Thoracic aorta (tissue), 2 donors: ENCODE data around the gene KRT75. TPM values are rescaled to one million over a fixed set of nuclear protein-coding genes. Genes with fewer than 3 reads are reported as not detected.

Source experiments
- ATAC-seq: fragments of 150-250 bp; one replicate; pipeline ENCODE4 v1.8.0; 2017; ENCODE audit warnings: low read depth; ENCODE audit not compliant: insufficient number of reproducible peaks, low FRiP score
- DNase-seq: peaks from one replicate; pipeline ENCODE4 v3.0.0-alpha.2; 2020; ENCODE audit warnings: low spot score
- H3K27ac ChIP-seq, 2 donors: fragments of 200-600 bp; sonication (generic); 1 replicate in 1 of 2; 2 replicates in 1 of 2; pipeline ENCODE4 v1.5.1; 2016; ENCODE audit warnings: mild to moderate bottlenecking in 2 of 2, moderate library complexity in 2 of 2
- H3K27me3 ChIP-seq: fragments of 200-600 bp; sonication (generic); replicated peaks from 2 replicates; pipeline ENCODE4 v1.6.0; 2016; ENCODE audit warnings: mild to moderate bottlenecking; ENCODE audit not compliant: insufficient read depth
- H3K36me3 ChIP-seq: fragments of 200-600 bp; sonication (generic); one replicate; pipeline ENCODE4 v1.5.1; 2016
- H3K4me1 ChIP-seq, 2 donors: fragments of 200-600 bp; sonication (generic); 1 replicate in 1 of 2; 2 replicates in 1 of 2; pipeline versions ENCODE4 v1.5.1 to v1.6.0; 2016; ENCODE audit warnings: low read depth in 2 of 2, mild to moderate bottlenecking in 1 of 2; ENCODE audit not compliant: control insufficient read depth in 1 of 2
- H3K4me3 ChIP-seq: fragments of 200-600 bp; sonication (generic); 2 replicates; pipeline ENCODE4 v1.5.1; 2016; ENCODE audit warnings: mild to moderate bottlenecking
- H3K9me3 ChIP-seq: fragments of 200-600 bp; sonication (generic); 2 replicates; pipeline ENCODE4 v1.5.1; 2016
- CTCF ChIP-seq: fragments of 200-600 bp; sonication (generic); IDR thresholded peaks from one replicate; pipeline ENCODE4 v1.5.1; 2019; ENCODE audit warnings: antibody characterized with exemption
- total RNA-seq, 2 donors: library from RNA; depleted of rRNA; stranded (reverse); fragments of >200 nt; gene quantifications; one replicate each; pipeline versions ENCODE4 v1.1.0 to v1.2.3, GENCODE V29; 2016

The KRT75 gene
- total RNA-seq: not detected

GRCh38 chr12:52434081-52434733, at the start of gene KRT75:
Gene KRT75 (minus strand): TSS chr12:52434371. CDS start chr12:52434304, 67 bp downstream.
- ATAC-seq (no peak), DNase-seq (no peak)
- no peak for TF ChIP-seq CTCF

GRCh38 chr12:52480073-52480472, 45.9 kb upstream of the KRT75 start:
- no peaks in the 10 kb centered on the region for H3K27me3 ChIP-seq
- ATAC-seq: no peak
- no peaks in the 10 kb centered on the region for H3K9me3 ChIP-seq
- DNase-seq: no peak
- no peak overlapping the region for H3K4me3 ChIP-seq
- no peak overlapping the region for H3K27ac ChIP-seq
- H3K36me3 ChIP-seq: no peaks in the 10 kb centered on the region
- no peaks in the 10 kb centered on the region for H3K4me1 ChIP-seq
- TF ChIP-seq CTCF: no peak

More at GRCh38 chr12:52434081-52434733, at the start of gene KRT75:
- H3K27ac ChIP-seq: no peak within 1 kb of the TSS
- no peaks in the 10 kb centered on the region for H3K4me1 ChIP-seq
- no peaks in the 10 kb centered on the region for H3K9me3 ChIP-seq
- no peaks in the 10 kb centered on the region for H3K36me3 ChIP-seq
- no peaks in the 10 kb centered on the region for H3K27me3 ChIP-seq
- H3K4me3 ChIP-seq: no peak within 1 kb of the TSS

- H3K9me3 ChIP-seq: no peaks in the 10 kb centered on the region
- no peak overlapping the region for H3K27ac ChIP-seq
- H3K36me3 ChIP-seq: no peaks in the 10 kb centered on the region
- no peak overlapping the region for H3K4me3 ChIP-seq
- DNase-seq (no peak), ATAC-seq (no peak)
- H3K27me3 ChIP-seq: no peaks in the 10 kb centered on the region
- no peak for TF ChIP-seq CTCF
- H3K4me1 ChIP-seq: no peaks in the 10 kb centered on the region
These were observed 43.5 kb upstream of the KRT75 start for GRCh38 chr12:52477651-52478050.

- DNase-seq (no peak), ATAC-seq (no peak)
- no peaks in the 10 kb centered on the region for H3K27me3 ChIP-seq
- no peak overlapping the region for H3K27ac ChIP-seq
- H3K4me3 ChIP-seq: no peak overlapping the region
- no peaks in the 10 kb centered on the region for H3K9me3 ChIP-seq
- H3K4me1 ChIP-seq: no peaks in the 10 kb centered on the region
- H3K36me3 ChIP-seq: no peaks in the 10 kb centered on the region
- TF ChIP-seq CTCF: no peak
These were observed 40.0 kb upstream of the KRT75 start for GRCh38 chr12:52474212-52474611.

GRCh38 chr12:52473768-52474167, 39.6 kb upstream of the KRT75 start, which contains the start of gene KRT6C:
Gene KRT6C (minus strand): TSS chr12:52473805. CDS start chr12:52473737, 68 bp downstream.
- Histone ChIP-seq H3K4me1 (no peaks in the 10 kb centered on the region), H3K4me3 (no peak within 1 kb of the TSS), H3K36me3 (no peaks in the 10 kb centered on the region), H3K27ac (no peak within 1 kb of the TSS), H3K9me3 (no peaks in the 10 kb centered on the region), H3K27me3 (no peaks in the 10 kb centered on the region)
- TF ChIP-seq CTCF: no peak
- ATAC-seq (no peak), DNase-seq (no peak)
